ENCODE results near the gene SRSF1. TPM values are rescaled to one million over a fixed set of nuclear protein-coding genes. Genes with fewer than 3 reads are reported as not detected.

Gene SRSF1
- total RNA-seq, 2 donors from 2014 or later = 233 to 281 TPM

GRCh38 chr17:57993471-57994365 lies 13.3 kb downstream of the SRSF1 start:
- Mint-ChIP-seq H3K36me3 (ENCODE audit: insufficient read depth in 2 of 2) (peaks cover 1 to 17% of the 10 kb centered on the region in 2 donors), H3K9me3 (no peaks in the 10 kb centered on the region), H3K4me3 (no peak overlapping the region), H3K27ac (peak overlapping the region; percentile 10), H3K27me3 (ENCODE audit: low read depth) (no peaks in the 10 kb centered on the region), H3K4me1 (ENCODE audit: low read depth) (peaks cover 59% of the 10 kb centered on the region)
- DNase-seq (no peak), ATAC-seq (replicated peaks in 1 of 2) (no peak)

- DNase-seq (no peak), ATAC-seq (replicated peaks in 1 of 2) (no peak)
- Mint-ChIP-seq H3K36me3 (ENCODE audit: insufficient read depth in 2 of 2) (peaks cover 3 to 8% of the 10 kb centered on the region in 2 donors), H3K27me3 (ENCODE audit: low read depth) (no peaks in the 10 kb centered on the region), H3K4me1 (ENCODE audit: low read depth) (peaks cover 48% of the 10 kb centered on the region), H3K4me3 (no peak overlapping the region), H3K9me3 (no peaks in the 10 kb centered on the region), H3K27ac (peak overlapping the region; percentile 44)
Measured at GRCh38 chr17:57991537-57991936, 15.5 kb downstream of the SRSF1 start.

- no peak overlapping the region for H3K27ac Mint-ChIP-seq
- ATAC-seq (replicated peaks in 1 of 2) (no peak), DNase-seq (no peak)
- H3K27me3 Mint-ChIP-seq (ENCODE audit: low read depth) = no peaks in the 10 kb centered on the region
- H3K4me3 Mint-ChIP-seq = peak overlapping the region; percentile 2 to 84
- H3K9me3 Mint-ChIP-seq = no peaks in the 10 kb centered on the region
- peaks cover 3 to 4% of the 10 kb centered on the region in 2 donors for H3K36me3 Mint-ChIP-seq (ENCODE audit: insufficient read depth in 2 of 2)
- H3K4me1 Mint-ChIP-seq (ENCODE audit: low read depth) = peaks cover 48% of the 10 kb centered on the region
Measured at GRCh38 chr17:57990037-57990436, 17.0 kb downstream of the SRSF1 start.

- Mint-ChIP-seq H3K27me3 (ENCODE audit: low read depth) (no peaks in the 10 kb centered on the region), H3K27ac (peak overlapping the region; percentile 89), H3K4me1 (ENCODE audit: low read depth) (peaks cover 47% of the 10 kb centered on the region), H3K36me3 (ENCODE audit: insufficient read depth in 2 of 2) (peaks cover 2 to 3% of the 10 kb centered on the region in 2 donors), H3K4me3 (peak overlapping the region; percentile 84 to 94), H3K9me3 (no peaks in the 10 kb centered on the region)
- ATAC-seq (replicated peaks in 1 of 2) (peak; percentile 79), DNase-seq (peak in 1 of 2 donors; percentile 76)
Measured at GRCh38 chr17:57988301-57989250, 18.5 kb downstream of the SRSF1 start.

GRCh38 chr17:57987581-57988300 lies 19.3 kb downstream of the SRSF1 start, which contains the start of gene VEZF1:
TSS of gene VEZF1 (minus strand) at chr17:57988254. CDS start at chr17:57988111, 143 bp downstream.
- Mint-ChIP-seq H3K36me3 (ENCODE audit: insufficient read depth in 2 of 2) (peaks cover 3% of the 10 kb centered on the region in 2 donors), H3K27me3 (ENCODE audit: low read depth) (no peaks in the 10 kb centered on the region), H3K9me3 (no peaks in the 10 kb centered on the region), H3K27ac (peak within 1 kb of the TSS; percentile 96), H3K4me1 (ENCODE audit: low read depth) (peaks cover 55% of the 10 kb centered on the region), H3K4me3 (peak within 1 kb of the TSS; percentile 94 to 97)
- ATAC-seq (replicated peaks in 1 of 2) (peak; percentile 75 to 78), DNase-seq (peak; percentile 86)

GRCh38 chr17:57986841-57987580 lies 20.0 kb downstream of the SRSF1 start:
- peak overlapping the region; percentile 96 for H3K27ac Mint-ChIP-seq
- peaks cover 62% of the 10 kb centered on the region for H3K4me1 Mint-ChIP-seq (ENCODE audit: low read depth)
- H3K36me3 Mint-ChIP-seq (ENCODE audit: insufficient read depth in 2 of 2) = peaks cover 7 to 9% of the 10 kb centered on the region in 2 donors
- no peaks in the 10 kb centered on the region for H3K9me3 Mint-ChIP-seq
- peak; percentile 45 to 52 for DNase-seq
- peak; percentile 12 to 25 for ATAC-seq (replicated peaks in 1 of 2)
- H3K4me3 Mint-ChIP-seq = peak overlapping the region; percentile 93 to 97
- H3K27me3 Mint-ChIP-seq (ENCODE audit: low read depth) = no peaks in the 10 kb centered on the region

GRCh38 chr17:57985675-57985974 lies 21.4 kb downstream of the SRSF1 start:
- Mint-ChIP-seq H3K27ac (peak overlapping the region; percentile 13), H3K4me3 (peak overlapping the region; percentile 3 to 12), H3K36me3 (ENCODE audit: insufficient read depth in 2 of 2) (peaks cover 10 to 16% of the 10 kb centered on the region in 2 donors), H3K27me3 (ENCODE audit: low read depth) (no peaks in the 10 kb centered on the region), H3K4me1 (ENCODE audit: low read depth) (peaks cover 75% of the 10 kb centered on the region), H3K9me3 (no peaks in the 10 kb centered on the region)
- ATAC-seq (replicated peaks in 1 of 2) (no peak), DNase-seq (no peak)

GRCh38 chr17:57984936-57985674 lies 21.9 kb downstream of the SRSF1 start:
- Mint-ChIP-seq H3K27me3 (ENCODE audit: low read depth) (no peaks in the 10 kb centered on the region), H3K4me3 (peak overlapping the region; percentile 3 to 22), H3K4me1 (ENCODE audit: low read depth) (peaks cover 75% of the 10 kb centered on the region), H3K27ac (peak overlapping the region; percentile 13), H3K9me3 (no peaks in the 10 kb centered on the region), H3K36me3 (ENCODE audit: insufficient read depth in 2 of 2) (peaks cover 10 to 16% of the 10 kb centered on the region in 2 donors)
- no peak for DNase-seq
- ATAC-seq (replicated peaks in 1 of 2) = no peak

GRCh38 chr17:57984261-57984890 lies 22.7 kb downstream of the SRSF1 start:
- H3K27me3 Mint-ChIP-seq (ENCODE audit: low read depth) = no peaks in the 10 kb centered on the region
- H3K36me3 Mint-ChIP-seq (ENCODE audit: insufficient read depth in 2 of 2) = peaks cover 12 to 16% of the 10 kb centered on the region in 2 donors
- H3K4me3 Mint-ChIP-seq = peak overlapping the region in 1 of 2 donors; percentile 3
- DNase-seq (no peak), ATAC-seq (replicated peaks in 1 of 2) (no peak)
- peaks cover 71% of the 10 kb centered on the region for H3K4me1 Mint-ChIP-seq (ENCODE audit: low read depth)
- no peaks in the 10 kb centered on the region for H3K9me3 Mint-ChIP-seq
- peak overlapping the region; percentile 13 for H3K27ac Mint-ChIP-seq

- Mint-ChIP-seq H3K4me1 (ENCODE audit: low read depth) (peaks cover 62% of the 10 kb centered on the region), H3K9me3 (no peaks in the 10 kb centered on the region), H3K36me3 (ENCODE audit: insufficient read depth in 2 of 2) (peaks cover 9 to 20% of the 10 kb centered on the region in 2 donors), H3K27me3 (ENCODE audit: low read depth) (no peaks in the 10 kb centered on the region), H3K27ac (no peak overlapping the region), H3K4me3 (no peak overlapping the region)
- no peak for DNase-seq
- ATAC-seq (replicated peaks in 1 of 2) = no peak
Measured at GRCh38 chr17:57983446-57983845, 23.6 kb downstream of the SRSF1 start.

- Mint-ChIP-seq H3K27me3 (ENCODE audit: low read depth) (no peaks in the 10 kb centered on the region), H3K4me3 (peak overlapping the region in 1 of 2 donors; percentile 10), H3K36me3 (ENCODE audit: insufficient read depth in 2 of 2) (peaks cover 13 to 24% of the 10 kb centered on the region in 2 donors), H3K27ac (peak overlapping the region; percentile 21), H3K9me3 (no peaks in the 10 kb centered on the region), H3K4me1 (ENCODE audit: low read depth) (peaks cover 62% of the 10 kb centered on the region)
- no peak for ATAC-seq (replicated peaks in 1 of 2)
- DNase-seq = no peak
Measured at GRCh38 chr17:57982452-57983170, 24.4 kb downstream of the SRSF1 start.
